WTC11 (cell line): ENCODE data around the gene OR52E5.

Experiments
- JUN ChIP-seq: sonication (generic); formaldehyde crosslinking; IDR thresholded peaks from 2 replicates; pipeline ENCODE4 v1.8.0; 2023; ENCODE audit warnings: mild to moderate bottlenecking, missing genetic modification reagents
- NFE2L1 ChIP-seq: sonication (generic); formaldehyde crosslinking; IDR thresholded peaks from 2 replicates; pipeline ENCODE4 v1.8.1; 2023; ENCODE audit warnings: missing genetic modification reagents
- ZBTB21 ChIP-seq: sonication (generic); formaldehyde crosslinking; IDR thresholded peaks from 2 replicates; pipeline ENCODE4 v1.8.1; 2023; ENCODE audit warnings: mild to moderate bottlenecking, missing genetic modification reagents, borderline replicate concordance
- TF ChIP-seq, protein P1 (sequence below): fragments of 200-600 bp; IDR thresholded peaks from 2 replicates; pipeline ENCODE4 v1.8.0; 2022; ENCODE audit warnings: antibody characterized with exemption

DNA sequence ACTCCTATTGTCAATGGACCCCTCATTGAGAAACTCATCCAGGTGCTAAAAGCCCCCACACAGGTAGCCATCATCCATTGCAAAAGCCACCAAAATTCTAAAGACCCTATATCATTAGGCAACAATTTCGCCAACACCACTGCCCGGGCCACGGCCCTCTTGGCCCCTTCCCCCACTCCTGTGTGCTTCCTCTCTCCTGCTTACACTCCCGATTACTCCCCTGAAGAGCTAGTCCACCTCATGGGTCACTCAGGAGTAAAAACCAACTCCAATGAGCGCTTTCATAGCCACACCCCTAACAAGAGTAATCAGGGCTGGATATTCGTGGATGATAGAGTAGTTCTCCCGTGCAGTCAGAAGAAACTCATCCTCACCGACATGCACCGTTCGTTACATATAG is 40.1 kb downstream of the OR52E5 start:
- no peak for TF ChIP-seq JUN (CRISPR knock-in tag)
- no peak for TF ChIP-seq ZBTB21
- TF ChIP-seq, protein P1, sequence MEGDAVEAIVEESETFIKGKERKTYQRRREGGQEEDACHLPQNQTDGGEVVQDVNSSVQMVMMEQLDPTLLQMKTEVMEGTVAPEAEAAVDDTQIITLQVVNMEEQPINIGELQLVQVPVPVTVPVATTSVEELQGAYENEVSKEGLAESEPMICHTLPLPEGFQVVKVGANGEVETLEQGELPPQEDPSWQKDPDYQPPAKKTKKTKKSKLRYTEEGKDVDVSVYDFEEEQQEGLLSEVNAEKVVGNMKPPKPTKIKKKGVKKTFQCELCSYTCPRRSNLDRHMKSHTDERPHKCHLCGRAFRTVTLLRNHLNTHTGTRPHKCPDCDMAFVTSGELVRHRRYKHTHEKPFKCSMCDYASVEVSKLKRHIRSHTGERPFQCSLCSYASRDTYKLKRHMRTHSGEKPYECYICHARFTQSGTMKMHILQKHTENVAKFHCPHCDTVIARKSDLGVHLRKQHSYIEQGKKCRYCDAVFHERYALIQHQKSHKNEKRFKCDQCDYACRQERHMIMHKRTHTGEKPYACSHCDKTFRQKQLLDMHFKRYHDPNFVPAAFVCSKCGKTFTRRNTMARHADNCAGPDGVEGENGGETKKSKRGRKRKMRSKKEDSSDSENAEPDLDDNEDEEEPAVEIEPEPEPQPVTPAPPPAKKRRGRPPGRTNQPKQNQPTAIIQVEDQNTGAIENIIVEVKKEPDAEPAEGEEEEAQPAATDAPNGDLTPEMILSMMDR, result no peak
- TF ChIP-seq NFE2L1 (CRISPR knock-in tag), result no peak
